Activated CD4-positive, alpha-beta T cell treated with anti-CD3 and anti-CD28 coated beads, Interleukin-2, amount 10 ng/mL, durations not matched to agents 7 days and 5 days (primary cell): ENCODE data around the gene FAM133A. TPM values are rescaled to one million over a fixed set of nuclear protein-coding genes. Genes with fewer than 3 reads are reported as not detected.

Experiments used
- CTCF ChIA-PET: fragments of 350-600 bp; sonication (Branson Sonifier 250); formaldehyde crosslinking; loops from one replicate; lab custom pipeline; 2021; ENCODE audit warnings: antibody characterized with exemption; lab: Charles Lee
- POLR2A ChIA-PET: fragments of 350-600 bp; sonication (Branson Sonifier 250); formaldehyde crosslinking; loops from one replicate; lab custom pipeline; 2021; ENCODE audit warnings: antibody characterized with exemption; lab: Charles Lee
- DNase-seq: peaks from one replicate; pipeline ENCODE4 v3.0.0-alpha.2; 2020
- H3K27ac Mint-ChIP-seq: one replicate; pipeline ENCODE4 v1.8.0; 2021; ENCODE audit warnings: mild to moderate bottlenecking, moderate library complexity, mixed read lengths
- H3K27me3 Mint-ChIP-seq: one replicate; pipeline ENCODE4 v1.8.0; 2021; ENCODE audit warnings: mixed read lengths
- H3K36me3 Mint-ChIP-seq: one replicate; pipeline ENCODE4 v1.8.0; 2021; ENCODE audit warnings: low read depth, mixed read lengths
- H3K4me1 Mint-ChIP-seq: one replicate; pipeline ENCODE4 v1.8.0; 2021; ENCODE audit warnings: mixed read lengths
- H3K4me3 Mint-ChIP-seq: one replicate; pipeline ENCODE4 v1.8.0; 2021; ENCODE audit warnings: mild to moderate bottlenecking, moderate library complexity, mixed read lengths
- H3K9me3 Mint-ChIP-seq: one replicate; pipeline ENCODE4 v1.8.0; 2021; ENCODE audit warnings: mixed read lengths
- total RNA-seq, 2 experiments: library from RNA; stranded (reverse); gene quantifications; one replicate each; pipeline ENCODE4 v1.2.3, GENCODE V29; 2021

The FAM133A gene
- total RNA-seq: not detected

DNA sequence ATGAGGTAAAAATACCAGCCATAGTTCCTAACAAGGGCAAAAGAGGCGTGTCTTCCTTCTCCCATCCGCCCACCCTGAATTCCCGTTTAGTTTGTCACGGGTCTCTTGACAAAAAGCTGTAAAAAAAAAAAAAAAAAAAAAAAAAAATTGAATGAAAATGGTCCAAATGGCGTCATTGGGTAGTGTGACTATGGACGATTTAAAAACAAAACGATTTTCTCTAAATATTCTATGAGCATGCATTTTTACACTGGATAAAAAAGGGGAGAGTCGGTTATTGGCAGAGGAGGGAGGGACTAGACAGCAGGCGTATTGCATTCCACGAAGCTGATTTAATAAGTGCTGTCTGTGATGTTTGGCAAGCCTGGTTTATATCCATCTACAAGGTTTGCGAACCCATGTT lies at the start of gene FAM133A:
Gene FAM133A, plus strand, starts transcription at position 338 of the 403 bp plus-strand sequence. CDS start 35,214 bp downstream, outside the sequence.
- no peaks in the 10 kb centered on the region for H3K36me3 Mint-ChIP-seq
- ChIA-PET POLR2A (no interaction called here), CTCF (no interaction called here)
- H3K27ac Mint-ChIP-seq: peak within 1 kb of the TSS; percentile 91
- no peaks in the 10 kb centered on the region for H3K9me3 Mint-ChIP-seq
- peaks cover 9% of the 10 kb centered on the region for H3K4me1 Mint-ChIP-seq
- peak within 1 kb of the TSS; percentile 82 for H3K4me3 Mint-ChIP-seq
- no peak for DNase-seq
- H3K27me3 Mint-ChIP-seq: no peaks in the 10 kb centered on the region

DNA sequence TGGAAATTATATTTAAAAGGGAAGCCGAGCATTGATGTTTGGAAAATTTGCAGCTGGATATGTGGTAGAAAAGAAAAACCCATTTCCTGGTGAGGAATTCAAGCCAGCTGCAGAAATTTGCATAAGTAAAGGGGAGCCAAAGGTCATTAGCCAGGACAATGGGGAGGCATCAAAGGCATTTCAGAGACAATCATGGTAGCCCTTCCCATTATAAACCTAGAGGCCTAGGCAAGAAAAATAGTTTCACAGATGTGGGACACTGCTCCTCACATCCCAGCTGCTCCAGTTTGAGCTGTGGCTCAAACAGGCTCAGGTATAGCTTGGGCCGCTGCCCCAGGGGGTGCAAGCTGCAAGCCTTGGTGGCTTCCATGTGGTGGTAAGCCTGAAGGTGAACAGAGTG lies 36.4 kb upstream of the FAM133A start:
- Mint-ChIP-seq H3K4me1 (no peaks in the 10 kb centered on the region), H3K27ac (no peak overlapping the region), H3K36me3 (no peaks in the 10 kb centered on the region), H3K9me3 (no peaks in the 10 kb centered on the region), H3K27me3 (no peaks in the 10 kb centered on the region), H3K4me3 (no peak overlapping the region)
- ChIA-PET CTCF (interaction anchor here (0.6 kb wide), 1 partner anchor 119 kb away, joined by 3 read pairs; no protein-coding TSS in a partner anchor), POLR2A (no interaction called here)
- DNase-seq: no peak

DNA sequence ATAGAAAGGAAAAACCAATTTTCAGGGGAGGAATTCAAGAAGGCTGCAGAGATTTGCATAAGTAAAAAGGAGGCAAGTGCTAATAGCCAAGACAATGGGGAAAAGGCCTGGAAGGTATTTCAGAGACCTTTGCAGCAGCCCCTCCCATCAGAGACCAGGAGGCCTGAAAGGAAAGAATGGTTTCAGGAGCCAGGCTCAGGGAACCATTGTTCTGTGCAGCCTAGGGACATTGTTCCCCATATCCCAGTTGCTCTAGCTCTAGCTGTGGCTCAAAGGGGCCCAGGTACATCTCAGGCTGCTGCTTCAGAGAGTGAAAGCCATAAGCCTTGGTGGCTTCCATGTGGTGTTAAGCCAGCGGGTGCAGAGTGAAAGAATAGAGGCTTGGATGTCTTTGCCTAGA lies 24.6 kb upstream of the FAM133A start:
- Mint-ChIP-seq H3K36me3 (no peaks in the 10 kb centered on the region), H3K4me3 (no peak overlapping the region), H3K9me3 (no peaks in the 10 kb centered on the region), H3K27me3 (no peaks in the 10 kb centered on the region), H3K27ac (no peak overlapping the region), H3K4me1 (no peaks in the 10 kb centered on the region)
- DNase-seq: no peak
- CTCF ChIA-PET: no interaction called here
- POLR2A ChIA-PET: no interaction called here

DNA sequence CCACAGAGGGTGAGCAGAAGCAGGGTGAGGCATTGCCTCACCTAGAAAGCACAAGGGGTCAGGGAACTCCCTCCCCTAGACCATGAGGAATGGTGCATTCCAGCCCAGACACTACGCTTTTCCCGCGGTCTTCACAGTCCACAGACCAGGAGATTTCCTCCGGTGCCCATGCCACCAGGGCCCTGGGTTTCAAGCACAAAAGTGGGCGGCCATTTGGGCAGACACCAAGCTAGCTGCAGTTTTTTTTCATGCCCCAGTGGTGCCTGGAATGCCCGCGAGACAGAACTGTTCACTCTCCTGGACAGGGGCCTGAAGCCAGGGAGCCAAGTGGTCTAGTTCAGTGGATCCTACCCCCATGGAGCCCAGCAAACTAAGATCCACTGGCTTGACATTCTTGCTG lies 13.4 kb upstream of the FAM133A start:
- DNase-seq: no peak
- no peaks in the 10 kb centered on the region for H3K4me1 Mint-ChIP-seq
- no peaks in the 10 kb centered on the region for H3K9me3 Mint-ChIP-seq
- ChIA-PET CTCF (no interaction called here), POLR2A (no interaction called here)
- no peaks in the 10 kb centered on the region for H3K36me3 Mint-ChIP-seq
- H3K4me3 Mint-ChIP-seq: no peak overlapping the region
- H3K27me3 Mint-ChIP-seq: no peaks in the 10 kb centered on the region
- no peak overlapping the region for H3K27ac Mint-ChIP-seq

- H3K4me1 Mint-ChIP-seq: peaks cover 9% of the 10 kb centered on the region
- H3K27ac Mint-ChIP-seq: peak within 1 kb of the TSS; percentile 91
- peak; percentile 56 for DNase-seq
- ChIA-PET CTCF (no interaction called here), POLR2A (no interaction called here)
- peak within 1 kb of the TSS; percentile 82 for H3K4me3 Mint-ChIP-seq
- no peaks in the 10 kb centered on the region for H3K9me3 Mint-ChIP-seq
- no peaks in the 10 kb centered on the region for H3K27me3 Mint-ChIP-seq
- no peaks in the 10 kb centered on the region for H3K36me3 Mint-ChIP-seq
Observed at GRCh38 chrX:93673056-93673868, 744 bp upstream of the FAM133A start, which contains the start of gene NAP1L3. Gene NAP1L3, minus strand, starts transcription at chrX:93673578. Its CDS starts 274 bp downstream, at chrX:93673304.

GRCh38 chrX:93695981-93696380 lies 22.0 kb downstream of the FAM133A start:
- no peaks in the 10 kb centered on the region for H3K36me3 Mint-ChIP-seq

GRCh38 chrX:93703701-93704100 lies 29.7 kb downstream of the FAM133A start:
- Mint-ChIP-seq H3K36me3 (no peaks in the 10 kb centered on the region), H3K27me3 (no peaks in the 10 kb centered on the region), H3K4me3 (no peak overlapping the region), H3K9me3 (no peaks in the 10 kb centered on the region), H3K27ac (no peak overlapping the region), H3K4me1 (no peaks in the 10 kb centered on the region)
- ChIA-PET CTCF (interaction anchor here (0.6 kb wide), 1 partner anchor 243 kb away, joined by 4 read pairs; no protein-coding TSS in a partner anchor), POLR2A (no interaction called here)
- no peak for DNase-seq

More at GRCh38 chrX:93695981-93696380, 22.0 kb downstream of the FAM133A start:
- no peaks in the 10 kb centered on the region for H3K27me3 Mint-ChIP-seq
- no peak for DNase-seq
- no peak overlapping the region for H3K4me3 Mint-ChIP-seq
- no peaks in the 10 kb centered on the region for H3K4me1 Mint-ChIP-seq
- ChIA-PET POLR2A (no interaction called here), CTCF (no interaction called here)
- H3K27ac Mint-ChIP-seq: no peak overlapping the region
- no peaks in the 10 kb centered on the region for H3K9me3 Mint-ChIP-seq

- DNase-seq: no peak
- no peaks in the 10 kb centered on the region for H3K4me1 Mint-ChIP-seq
- POLR2A ChIA-PET: no interaction called here
- H3K27ac Mint-ChIP-seq: no peak overlapping the region
- no peak overlapping the region for H3K4me3 Mint-ChIP-seq
- H3K36me3 Mint-ChIP-seq: no peaks in the 10 kb centered on the region
- no peaks in the 10 kb centered on the region for H3K9me3 Mint-ChIP-seq
- no peaks in the 10 kb centered on the region for H3K27me3 Mint-ChIP-seq
- CTCF ChIA-PET: no interaction called here
Observed at GRCh38 chrX:93711076-93711475, 37.1 kb downstream of the FAM133A start.

GRCh38 chrX:93741811-93742210 lies 67.8 kb downstream of the FAM133A start:
- no peaks in the 10 kb centered on the region for H3K9me3 Mint-ChIP-seq
- no peaks in the 10 kb centered on the region for H3K27me3 Mint-ChIP-seq
- H3K4me1 Mint-ChIP-seq: no peaks in the 10 kb centered on the region
- DNase-seq: no peak
- POLR2A ChIA-PET: no interaction called here
- CTCF ChIA-PET: no interaction called here
- no peak overlapping the region for H3K4me3 Mint-ChIP-seq
- no peaks in the 10 kb centered on the region for H3K36me3 Mint-ChIP-seq
- H3K27ac Mint-ChIP-seq: no peak overlapping the region

- Mint-ChIP-seq H3K36me3 (no peaks in the 10 kb centered on the region), H3K4me1 (no peaks in the 10 kb centered on the region), H3K27me3 (no peaks in the 10 kb centered on the region), H3K27ac (no peak overlapping the region), H3K4me3 (no peak overlapping the region), H3K9me3 (no peaks in the 10 kb centered on the region)
- no peak for DNase-seq
- ChIA-PET CTCF (no interaction called here), POLR2A (no interaction called here)
Observed at GRCh38 chrX:93760163-93760562, 86.2 kb downstream of the FAM133A start.

Other genes starting within 250 kb of the FAM133A start
- 1 to 10 TPM; 1.1 to 1.3 TPM for gene NAP1L3, start 628 bp upstream of the FAM133A start, total RNA-seq